Lung microvascular endothelial cell (primary cell): ENCODE measurements around the gene SPTLC3. TPM values are rescaled to one million over a fixed set of nuclear protein-coding genes. Genes with fewer than 3 reads are reported as not detected.

Source experiments
- DNase-seq, 2 donors: peaks; one replicate each; pipeline versions ENCODE4 v3.0.0 to v3.0.0-alpha.2; 2010; ENCODE audit warnings: low read depth in 2 of 2
- total RNA-seq: library from RNA; depleted of rRNA; stranded (reverse); fragments of >200 nt; gene quantifications from 2 replicates; pipeline ENCODE4 v1.2.1, GENCODE V29; 2014

Gene SPTLC3
- total RNA-seq, 1 donor from 2014 or later, result under 0.01 TPM

DNA sequence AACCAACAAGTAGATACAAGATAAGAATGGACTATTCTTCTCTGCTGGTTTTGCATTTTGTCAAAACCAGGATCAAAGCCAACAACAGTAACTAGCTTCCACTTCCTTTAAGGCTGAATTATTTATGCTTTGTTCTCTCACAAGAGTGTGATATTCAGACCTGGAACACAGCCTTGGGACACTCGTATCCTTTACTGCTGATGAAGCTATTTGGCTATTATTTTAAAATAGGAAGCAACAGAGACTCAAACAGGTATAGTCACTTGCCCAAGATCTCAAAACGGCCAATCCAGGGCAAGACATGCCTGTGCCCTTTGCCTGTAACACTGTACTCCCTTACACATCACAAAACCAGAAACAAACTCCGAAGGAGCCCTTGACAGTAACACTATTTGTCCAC lies 19.9 kb downstream of the SPTLC3 start:
- DNase-seq, result peak in 1 of 2 donors; percentile 10

DNA sequence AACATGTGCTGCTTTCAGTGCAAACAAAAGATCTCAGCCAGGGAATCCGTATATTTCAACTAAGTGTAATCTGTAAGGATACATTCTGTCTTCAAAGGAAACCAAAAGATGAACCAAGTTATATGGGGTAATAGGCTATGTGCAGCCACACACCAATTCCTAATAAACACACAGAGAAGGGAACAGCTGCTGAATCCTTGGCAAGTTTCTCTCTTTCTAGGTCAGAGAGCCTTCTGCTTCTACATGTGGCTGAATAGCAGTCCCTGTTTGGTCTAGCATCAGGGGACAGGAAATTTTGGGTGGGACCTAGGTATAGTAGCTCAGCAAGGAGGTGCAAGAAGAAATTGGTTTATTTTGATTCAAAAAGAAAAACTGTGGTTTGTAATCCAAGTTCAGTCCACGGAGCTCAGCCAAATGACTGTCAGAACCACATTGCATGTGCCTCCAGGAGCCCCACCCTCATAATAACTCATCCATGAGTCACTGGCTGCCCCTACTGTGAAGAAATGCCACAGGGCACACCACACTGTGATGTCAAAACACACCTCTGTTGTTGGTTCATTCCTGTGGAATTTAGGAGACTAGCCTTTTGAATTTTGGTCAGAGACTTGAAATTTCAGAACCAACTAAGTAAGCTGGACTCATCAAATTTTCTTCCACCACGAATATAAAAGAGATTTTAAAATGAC lies 21.1 kb downstream of the SPTLC3 start:
- DNase-seq, result peak in 1 of 2 donors; percentile 65

DNA sequence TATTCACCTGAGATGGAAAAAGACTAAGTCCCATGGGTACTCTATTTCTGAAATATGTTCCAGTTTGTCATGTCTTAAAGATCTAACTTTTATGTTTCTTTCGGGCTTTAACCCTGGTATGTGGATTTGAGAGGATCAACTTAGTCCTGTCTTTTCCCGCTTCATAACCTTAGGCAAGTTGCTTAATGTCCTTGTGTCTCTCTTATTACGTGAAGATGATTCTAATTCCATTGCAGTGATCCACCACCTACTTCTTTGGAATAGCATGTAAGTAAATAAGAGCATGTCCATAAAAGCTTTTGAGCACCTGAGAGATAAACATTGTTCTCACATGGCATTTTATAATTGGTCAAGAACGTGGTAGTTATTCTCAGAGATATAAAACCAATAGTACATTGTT lies 23.0 kb downstream of the SPTLC3 start:
- DNase-seq, result no peak

DNA sequence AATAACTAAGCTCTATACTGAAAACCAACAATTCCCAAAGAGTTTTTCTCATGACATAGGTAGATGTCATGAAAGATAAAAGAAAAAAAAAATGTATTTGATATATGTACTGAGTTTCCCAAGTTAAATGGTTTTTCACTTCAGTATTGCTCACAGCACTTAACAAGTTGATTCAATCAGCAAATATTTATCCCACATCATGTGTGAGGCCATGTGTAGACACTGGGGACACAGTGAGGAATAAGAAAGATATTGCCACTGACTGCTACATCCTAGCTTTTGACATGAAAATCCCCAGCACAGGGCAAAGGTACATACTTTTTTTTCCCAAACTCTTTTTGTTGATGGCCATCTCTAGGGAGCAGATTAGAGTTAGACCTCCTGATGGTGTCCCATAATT lies 25.3 kb downstream of the SPTLC3 start:
- DNase-seq, result no peak

DNA sequence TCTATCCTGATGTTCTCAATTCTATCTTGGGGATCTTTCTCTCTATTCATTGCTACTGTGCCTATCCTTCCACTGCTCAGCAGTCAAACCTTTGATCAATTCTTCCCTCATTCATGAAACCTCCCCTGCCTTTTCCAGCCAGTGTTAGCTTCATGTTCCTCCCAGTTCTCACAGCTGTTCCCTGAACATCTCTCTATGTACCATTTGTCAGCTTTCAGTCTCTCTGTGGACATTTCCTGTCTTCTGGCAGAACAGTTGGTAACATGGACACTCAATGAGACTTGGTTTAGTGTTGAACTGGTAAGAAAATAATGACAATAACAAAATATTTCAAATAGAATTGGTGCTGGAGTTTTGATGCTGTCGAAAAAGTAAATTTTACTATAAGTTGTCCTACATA lies 26.2 kb downstream of the SPTLC3 start:
- no peak for DNase-seq

DNA sequence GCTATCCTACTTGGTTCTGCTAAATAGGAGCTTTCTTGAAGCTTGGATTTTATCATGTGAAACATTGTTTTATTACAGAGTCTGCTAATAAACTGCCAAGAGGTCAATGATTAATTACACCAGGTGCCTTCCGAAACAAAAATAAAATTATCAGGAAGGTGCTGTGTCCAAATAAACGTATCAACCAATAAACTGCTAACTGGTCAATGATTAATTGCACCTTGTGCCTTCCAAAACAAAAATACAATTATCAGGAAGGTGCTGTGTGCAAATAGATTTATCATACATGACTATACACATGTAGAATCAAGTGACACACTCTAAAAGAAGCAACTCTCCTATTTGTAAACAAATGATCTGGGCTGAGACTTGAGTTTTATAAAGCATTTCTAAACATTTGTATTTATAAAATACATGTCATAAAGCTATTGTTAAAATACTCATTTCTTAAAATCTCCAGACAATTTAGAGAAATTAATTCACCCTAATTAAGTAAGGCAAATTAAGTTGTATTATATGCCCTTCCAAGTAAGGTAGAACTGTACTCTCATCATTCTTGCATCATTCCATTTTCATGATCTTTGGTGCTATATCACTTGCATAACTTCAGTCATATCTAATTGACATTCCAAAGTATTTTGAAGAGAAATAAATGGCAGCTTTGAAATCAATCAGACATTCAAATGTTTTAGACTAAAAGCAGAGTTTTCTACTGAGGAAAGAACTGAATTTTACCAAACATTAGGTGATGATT lies 26.8 kb downstream of the SPTLC3 start:
- no peak for DNase-seq

DNA sequence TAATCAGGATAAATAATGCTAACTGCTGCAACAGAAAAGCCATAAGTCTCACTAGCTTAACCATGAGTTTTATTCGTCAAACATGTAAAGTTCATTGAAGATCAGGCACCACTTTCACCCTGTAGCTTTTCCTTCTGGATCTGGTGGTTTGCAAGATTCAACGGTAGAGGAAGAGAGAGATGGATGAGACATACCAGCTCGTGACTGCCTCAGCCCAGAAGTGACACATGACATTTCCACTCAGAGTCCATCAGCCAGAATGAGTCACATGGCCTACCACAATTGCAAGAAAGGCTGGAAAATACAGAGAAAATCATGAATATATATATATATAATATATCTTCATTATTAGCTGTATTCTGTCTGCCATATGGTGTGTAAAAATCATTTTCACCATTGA lies 29.0 kb downstream of the SPTLC3 start:
- peak in 1 of 2 donors; percentile 54 for DNase-seq

DNA sequence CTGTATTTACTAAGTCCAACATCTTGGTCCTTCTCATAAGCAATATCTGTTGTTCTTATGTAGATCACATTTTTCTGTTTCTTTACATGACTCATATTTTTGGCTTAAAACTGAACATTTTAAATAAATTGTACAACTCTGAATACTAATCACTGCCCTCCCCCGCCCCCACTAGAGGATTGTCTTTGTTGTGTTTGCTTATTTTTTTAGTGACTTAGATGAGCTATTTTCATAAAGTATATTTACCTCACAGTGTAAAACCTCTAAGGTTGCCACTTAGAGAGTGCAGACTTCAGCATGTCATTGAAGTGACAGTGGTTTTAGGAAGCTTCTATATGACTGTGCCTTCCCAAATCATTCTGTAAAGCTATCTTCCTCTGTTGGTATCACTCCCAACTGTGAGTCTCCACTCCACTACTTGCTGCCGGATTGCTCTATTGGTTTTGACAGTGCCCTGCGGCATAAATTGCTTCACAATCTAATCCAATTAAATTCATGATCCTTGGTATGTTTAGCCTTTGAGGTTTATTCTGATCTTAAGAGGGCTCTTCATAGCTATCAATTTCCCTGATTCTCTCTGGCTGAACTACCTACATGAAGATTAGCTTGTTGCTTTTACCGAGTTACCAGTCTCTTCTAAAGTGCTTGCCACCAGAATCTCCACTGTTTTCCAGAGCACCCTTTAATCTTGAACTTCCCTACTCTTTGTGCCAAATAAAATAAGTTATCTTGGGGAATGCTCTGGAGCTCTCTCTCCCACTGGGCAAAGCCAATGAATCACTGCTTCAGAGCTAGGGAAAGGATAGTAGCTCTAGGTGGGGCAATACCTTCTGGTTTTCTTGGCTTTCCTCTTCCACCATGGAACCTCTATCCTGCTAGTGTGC lies 33.0 kb downstream of the SPTLC3 start:
- DNase-seq, result no peak

DNA sequence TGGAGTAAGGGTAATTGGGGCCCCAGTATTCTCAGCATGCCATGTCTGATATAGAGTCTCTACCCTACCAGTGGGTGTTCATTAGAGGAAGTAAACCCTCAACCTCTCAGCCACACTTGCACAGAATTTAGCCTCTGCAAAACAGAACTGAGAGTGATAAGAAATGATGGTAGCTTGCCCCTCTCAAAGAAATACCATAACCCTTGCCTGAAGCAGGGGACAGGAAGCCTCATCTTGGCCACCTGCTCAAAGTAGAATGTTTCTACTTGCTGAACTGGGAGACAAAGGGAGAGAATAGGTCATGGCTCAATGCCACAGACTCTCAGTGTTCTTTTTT lies 33.7 kb downstream of the SPTLC3 start:
- DNase-seq, result no peak

DNA sequence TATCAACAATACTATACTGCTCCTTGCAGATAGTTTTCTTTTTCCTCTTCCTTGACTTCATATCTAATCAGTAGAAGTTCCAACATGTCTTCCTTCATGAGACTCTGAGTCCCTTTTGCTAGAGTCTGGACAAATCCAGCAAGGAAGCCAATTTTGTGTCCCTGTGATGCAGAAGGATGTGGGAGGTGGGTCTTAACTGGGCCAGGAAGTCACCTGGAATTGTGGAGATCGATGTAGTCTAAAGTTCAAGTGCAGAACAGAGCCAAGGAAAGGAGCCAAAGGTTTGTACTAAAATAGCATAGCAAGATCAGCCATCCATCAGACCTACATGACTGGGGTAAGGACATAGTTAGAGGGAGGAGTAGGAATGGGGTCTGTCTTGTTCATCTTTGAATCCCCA lies 37.6 kb downstream of the SPTLC3 start:
- no peak for DNase-seq

DNA sequence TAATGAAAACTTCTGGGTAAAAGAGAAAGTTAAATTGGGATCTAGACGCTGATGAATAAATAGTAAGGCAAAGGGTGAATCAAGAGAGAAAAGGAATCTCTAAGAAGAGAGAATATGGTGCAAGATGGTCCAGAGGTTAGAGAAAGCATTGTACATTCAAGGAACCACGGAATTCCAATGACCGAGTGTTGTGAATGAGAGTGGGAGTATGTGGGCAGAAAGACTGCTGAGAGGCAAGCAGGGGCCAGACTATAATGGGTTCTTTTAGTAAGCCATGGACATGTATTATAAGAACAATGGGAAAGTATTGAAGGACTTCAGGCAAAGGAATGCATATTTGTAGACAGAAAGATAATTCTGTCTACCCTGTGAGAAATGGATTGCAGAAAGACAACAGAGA lies 45.2 kb downstream of the SPTLC3 start:
- DNase-seq, result no peak

DNA sequence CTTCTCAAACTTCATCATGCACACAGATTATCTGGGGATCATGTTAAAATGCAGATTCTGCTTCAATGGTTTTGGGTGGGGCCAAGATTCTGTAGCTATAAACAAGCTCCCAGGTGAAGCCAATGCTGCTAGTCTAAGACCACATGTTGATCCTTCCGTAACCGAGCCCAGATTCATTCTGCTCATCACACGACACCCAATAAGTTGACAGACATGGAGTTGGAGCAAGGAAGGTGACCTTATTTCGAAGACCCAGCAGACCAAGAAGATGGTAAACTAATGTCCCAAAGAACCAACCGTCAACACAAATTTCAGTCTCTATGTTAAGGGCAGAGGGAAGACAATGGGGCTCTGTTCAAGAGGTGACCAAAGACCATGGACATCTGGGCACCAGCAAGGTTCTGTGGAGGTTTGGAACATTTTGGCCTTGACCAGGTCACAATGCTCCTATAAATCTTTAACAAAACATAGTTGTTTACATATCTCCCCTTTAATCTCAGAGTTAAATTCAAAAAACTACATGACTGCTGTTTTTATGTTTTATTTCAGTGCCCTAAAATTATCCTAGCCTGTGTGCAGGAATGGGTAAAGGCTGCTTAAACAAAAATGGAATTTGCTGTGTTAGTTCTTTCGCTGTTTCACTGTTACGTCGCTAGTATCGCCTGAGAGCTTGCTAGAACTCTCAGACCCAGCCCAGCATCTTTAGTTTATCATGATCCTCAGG lies 50.1 kb downstream of the SPTLC3 start:
- DNase-seq, result no peak

DNA sequence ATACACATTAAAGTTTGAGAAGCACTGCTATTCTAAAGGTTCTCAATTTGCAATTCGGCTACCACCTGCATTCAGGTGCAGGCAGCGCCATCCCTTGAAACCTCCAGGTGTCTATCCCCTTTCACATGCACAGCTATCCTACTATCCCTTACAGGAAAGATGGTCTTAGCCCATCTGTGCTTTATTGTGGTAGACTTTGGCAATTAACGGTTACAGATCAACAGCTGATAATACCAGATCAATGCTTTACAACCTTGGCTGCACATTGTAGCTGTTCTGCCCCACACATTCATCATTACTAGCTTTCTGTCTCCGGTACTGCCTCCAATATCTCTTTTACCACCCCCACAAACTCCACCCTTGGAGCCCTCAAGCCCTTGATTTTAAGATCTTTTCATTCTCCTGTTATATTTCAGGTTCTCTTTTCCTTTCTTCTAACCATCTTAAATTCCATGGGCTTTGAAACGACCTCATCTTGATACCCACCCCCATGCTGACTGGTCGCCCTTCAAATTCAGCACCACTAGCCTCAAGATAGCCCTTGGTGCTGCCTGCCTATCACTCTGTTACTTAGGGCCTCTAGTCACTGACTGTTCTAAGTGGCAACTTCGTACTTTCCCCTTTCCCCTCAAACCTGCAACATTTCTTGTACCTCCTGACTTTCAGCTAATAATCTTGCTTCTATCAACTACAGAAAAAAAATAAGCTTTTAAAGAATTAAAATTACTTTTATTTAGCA lies 50.8 kb downstream of the SPTLC3 start:
- DNase-seq, result no peak

DNA sequence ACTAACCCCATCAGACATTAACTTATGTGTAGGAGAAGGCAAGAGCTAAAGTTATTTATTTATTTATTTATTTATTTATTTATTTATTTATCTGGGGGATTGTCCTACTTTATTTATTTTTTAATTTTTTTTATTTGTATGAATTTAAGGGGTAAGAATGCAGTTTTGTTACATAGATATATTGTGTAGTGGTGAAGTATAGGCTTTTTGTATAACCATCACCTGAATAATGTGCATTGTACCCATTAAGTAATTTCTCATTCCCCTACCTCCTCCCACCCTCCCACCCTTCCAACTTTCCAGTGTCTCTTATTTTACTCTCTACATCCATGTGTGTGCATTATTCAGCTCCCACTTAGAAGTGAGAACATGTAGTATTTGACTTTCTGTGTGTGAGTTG lies 51.6 kb downstream of the SPTLC3 start:
- no peak for DNase-seq

DNA sequence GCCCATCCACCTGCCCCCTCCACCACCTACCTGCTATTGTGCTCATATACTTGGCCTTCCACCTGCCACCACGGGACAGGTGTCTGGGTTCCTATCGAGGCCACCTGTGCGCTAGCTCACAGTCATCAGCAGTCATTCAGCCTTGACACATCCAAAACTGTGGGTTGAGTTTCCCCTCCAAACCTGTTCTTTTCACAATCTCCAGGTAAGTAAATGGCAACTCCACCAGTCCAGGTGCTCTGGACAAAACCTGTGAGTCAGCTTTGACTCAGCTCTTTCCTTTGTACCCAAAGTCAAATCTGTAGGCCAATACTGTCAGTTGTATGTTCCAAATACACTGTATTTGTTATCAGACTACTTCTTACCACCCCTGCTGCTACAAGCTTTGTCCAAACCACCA lies 52.6 kb downstream of the SPTLC3 start:
- no peak for DNase-seq

DNA sequence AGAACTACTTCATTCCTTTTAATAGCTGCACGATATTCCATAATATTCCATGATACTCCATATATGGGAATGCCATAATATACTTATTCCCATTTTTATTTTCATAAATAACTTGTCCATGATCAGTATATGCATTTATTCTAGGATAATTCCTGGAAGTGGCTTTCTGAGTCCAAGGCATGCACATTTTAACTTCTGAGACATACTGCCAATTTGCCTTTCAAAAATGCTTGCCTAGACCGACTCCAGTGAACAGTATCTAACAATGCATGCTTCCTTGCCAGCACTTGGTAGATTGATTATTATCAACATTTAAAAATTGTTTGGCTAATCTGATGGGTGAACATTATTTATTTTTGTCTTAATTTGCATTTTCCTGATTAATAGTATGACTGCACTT lies 54.0 kb downstream of the SPTLC3 start:
- no peak for DNase-seq

DNA sequence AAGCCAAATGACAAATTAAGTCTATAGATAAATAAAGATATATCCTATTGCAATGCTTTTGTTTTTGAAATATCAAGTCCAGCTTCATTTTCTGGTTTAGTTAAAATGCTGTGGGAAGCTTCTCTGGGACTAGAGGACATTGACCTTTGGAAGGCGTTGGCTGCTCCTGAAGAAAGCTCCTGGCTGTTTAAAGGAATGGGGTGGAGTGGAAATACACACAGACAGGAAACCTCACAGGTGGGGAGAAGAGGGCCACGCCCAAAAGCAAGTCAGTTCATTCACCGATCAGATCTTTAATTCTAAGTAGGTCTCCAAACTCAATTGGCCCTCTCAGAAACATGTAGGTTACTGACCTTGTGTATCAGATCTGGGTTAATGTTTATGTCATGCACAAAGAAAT lies 59.6 kb downstream of the SPTLC3 start:
- DNase-seq, result no peak

DNA sequence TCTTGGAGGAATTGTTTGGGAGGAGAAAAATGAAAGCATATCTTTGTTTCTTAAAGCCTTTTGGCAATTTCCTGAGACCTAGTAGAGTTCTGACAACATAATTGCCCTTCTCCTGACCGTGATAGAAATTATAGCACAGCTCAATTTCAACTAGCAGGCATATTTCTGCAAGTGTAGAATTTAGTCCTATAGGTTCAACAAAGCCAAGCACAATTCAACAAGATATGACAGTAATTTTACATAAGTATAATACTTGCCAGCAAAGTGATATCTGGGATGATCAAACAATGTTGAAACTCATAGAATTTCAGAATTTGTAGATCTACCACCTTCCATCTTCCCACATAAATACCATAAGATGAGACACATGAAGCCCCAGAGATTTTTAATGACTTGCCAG lies 73.1 kb downstream of the SPTLC3 start:
- DNase-seq, result no peak

DNA sequence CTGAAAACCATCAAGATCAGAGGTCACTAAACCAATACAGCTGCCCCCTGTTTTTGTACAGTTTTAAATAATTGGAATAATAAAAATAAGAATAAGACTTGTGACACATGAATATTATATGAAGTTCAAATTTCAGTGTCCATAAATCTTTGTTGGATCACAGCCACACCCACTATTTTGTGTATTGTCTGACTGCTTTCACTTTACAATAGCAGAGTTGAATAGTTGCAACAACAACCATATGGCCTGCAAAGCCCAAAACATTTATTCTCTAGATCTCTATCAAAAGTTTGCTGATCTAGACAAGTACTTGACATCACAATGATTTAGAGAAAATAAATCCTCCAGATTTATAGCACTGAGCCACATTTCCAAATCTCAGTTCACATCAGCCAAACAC lies 73.6 kb downstream of the SPTLC3 start:
- DNase-seq, result no peak

DNA sequence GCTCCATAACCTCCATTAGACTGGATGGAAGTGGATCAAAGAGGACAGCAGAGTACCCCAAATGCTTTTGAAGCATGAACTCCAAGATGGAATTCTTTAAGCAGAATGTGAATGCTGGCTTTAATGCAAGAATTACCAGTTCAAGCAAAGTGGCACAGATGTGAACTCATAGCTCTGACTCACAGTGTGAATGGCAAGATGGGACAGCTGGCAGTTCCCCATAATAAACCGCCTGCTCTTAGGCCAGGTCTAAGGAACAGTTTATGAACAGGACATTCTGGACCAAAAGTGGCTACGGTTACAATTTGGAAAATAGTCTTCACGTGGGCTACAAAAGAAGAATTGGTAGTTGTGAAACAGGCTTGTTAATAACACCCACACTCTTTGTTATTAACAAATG lies 76.5 kb downstream of the SPTLC3 start:
- no peak for DNase-seq

DNA sequence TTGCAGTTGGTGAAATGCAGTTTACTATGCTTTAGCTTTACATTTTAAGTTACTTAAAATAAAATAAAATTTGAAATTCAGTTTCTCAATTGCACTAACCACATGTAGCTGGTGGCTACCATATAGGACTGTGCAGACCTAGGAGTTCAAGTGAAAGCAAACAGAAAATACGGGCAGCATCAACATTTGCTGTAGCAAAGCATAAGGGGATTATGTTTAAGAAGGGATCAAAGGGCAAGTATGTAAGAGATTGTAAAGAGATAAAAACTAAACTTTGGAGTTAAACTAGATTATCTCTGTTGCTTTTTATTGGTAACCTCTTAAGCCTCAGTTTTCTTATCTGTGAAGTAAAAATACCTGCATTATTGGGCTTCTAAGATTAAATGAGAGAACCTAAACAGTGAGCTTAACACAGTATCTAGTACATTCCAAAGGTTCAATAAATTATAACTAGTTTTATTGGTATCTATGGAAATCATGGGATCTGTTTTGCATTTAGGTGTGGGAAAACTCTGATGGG lies 81.2 kb downstream of the SPTLC3 start:
- no peak for DNase-seq
